Upper lobe of left lung (tissue), 4 donors: Measurements from ENCODE around the gene ETAA1.

Source experiments
- EP300 ChIP-seq, 4 donors: sonication (generic); formaldehyde crosslinking; IDR thresholded peaks; one replicate each; pipeline ENCODE4 v1.5.1; 2017; ENCODE audit warnings: antibody characterized with exemption in 4 of 4, control low read depth in 2 of 4
- POLR2A ChIP-seq, 4 donors: fragments of 450-650 bp; IDR thresholded peaks; one replicate each; pipeline ENCODE4 v1.5.1; 2016 to 2017; ENCODE audit warnings: antibody characterized with exemption in 4 of 4, mild to moderate bottlenecking in 2 of 4

DNA sequence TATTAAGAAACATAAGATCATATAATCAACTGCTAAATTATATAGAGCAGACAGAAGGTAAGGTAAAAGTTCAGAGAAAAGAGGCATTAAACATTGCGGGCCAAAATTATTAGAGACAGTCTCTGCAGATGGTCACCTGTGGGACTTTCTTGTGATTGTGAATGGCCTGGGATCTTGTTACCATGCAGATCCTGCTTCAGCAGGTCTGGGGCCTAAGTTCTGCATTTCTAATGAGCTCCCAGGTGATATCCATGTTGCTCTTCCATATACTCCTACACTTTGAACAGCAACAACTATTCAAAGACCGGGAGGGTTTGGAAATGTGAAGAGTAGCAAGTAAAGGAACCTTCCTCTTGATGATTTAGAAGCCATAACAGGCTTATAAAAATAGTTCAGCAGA, 8.5 kb upstream of the ETAA1 start:
- TF ChIP-seq POLR2A (IDR thresholded peaks at IDR 0.05) (no peak), EP300 (IDR thresholded peaks at IDR 0.05) (no peak)
